Upper lobe of left lung (tissue), 4 donors: Measurements from ENCODE around the gene NAAA.

Experiments used
- CTCF ChIP-seq, 6 experiments: fragments of 450-650 bp in 4 of 6; fragments of 200-600 bp in 2 of 6; sonication (generic) in 2 of 6; IDR thresholded peaks; one replicate each; pipeline ENCODE4 v1.5.1; 2016 to 2019; ENCODE audit warnings: antibody characterized with exemption in 6 of 6
- EP300 ChIP-seq, 4 donors: sonication (generic); formaldehyde crosslinking; IDR thresholded peaks; one replicate each; pipeline ENCODE4 v1.5.1; 2017; ENCODE audit warnings: antibody characterized with exemption in 4 of 4, control low read depth in 2 of 4
- POLR2A ChIP-seq, 4 donors: fragments of 450-650 bp; IDR thresholded peaks; one replicate each; pipeline ENCODE4 v1.5.1; 2016 to 2017; ENCODE audit warnings: antibody characterized with exemption in 4 of 4, mild to moderate bottlenecking in 2 of 4
- POLR2AphosphoS5 ChIP-seq, 2 donors: sonication (generic); formaldehyde crosslinking; IDR thresholded peaks; one replicate each; pipeline ENCODE4 v1.5.1; 2017; ENCODE audit warnings: antibody characterized with exemption in 2 of 2

GRCh38 chr4:75930152-75930551, 10.7 kb downstream of the NAAA start:
- TF ChIP-seq POLR2A (IDR thresholded peaks at IDR 0.05) (no peak), CTCF (IDR thresholded peaks at IDR 0.05) (no peak), POLR2AphosphoS5 (IDR thresholded peaks at IDR 0.05) (no peak), EP300 (IDR thresholded peaks at IDR 0.05) (no peak)
